ENCODE measurements around the gene TGIF2LX.
"Not testable (repeated sequence)": the region's sequence is repeated elsewhere in the genome, so short reads cannot be mapped to it uniquely, and the experiment has no call there.

- TF ChIP-seq CTCF (IDR thresholded peaks at IDR 0.05); ZFX (IDR thresholded peaks at IDR 0.05; ENCODE audit: borderline replicate concordance): not testable (repeated sequence)
Observed at GRCh38 chrX:89921665-89922064, at the start of gene TGIF2LX.
